HepG2 (cell line): Measurements from ENCODE around the gene USP10. TPM values are rescaled to one million over a fixed set of nuclear protein-coding genes. Genes with fewer than 3 reads are reported as not detected.

Experiments
- ERF ChIP-seq: IDR thresholded peaks from 2 replicates; pipeline ENCODE4 v1.6.1; 2018; ENCODE audit warnings: missing biosample characterization, missing genetic modification reagents
- HMGXB4 ChIP-seq, 2 experiments: sonication (generic) in 1 of 2; formaldehyde crosslinking in 1 of 2; IDR thresholded peaks; 2 replicates each; pipeline versions ENCODE4 v1.4.0 to v1.6.1; 2018 to 2020; ENCODE audit warnings: missing genetic modification reagents in 2 of 2, borderline replicate concordance in 1 of 2, low read depth in 1 of 2, mild to moderate bottlenecking in 1 of 2, missing biosample characterization in 1 of 2
- JARID2 ChIP-seq: sonication (generic); formaldehyde crosslinking; IDR thresholded peaks from 2 replicates; pipeline ENCODE4 v1.8.1; 2023; ENCODE audit warnings: missing genetic modification reagents, inconsistent platforms; ENCODE audit not compliant: insufficient replicate concordance
- PLSCR1 ChIP-seq: sonication (generic); formaldehyde crosslinking; IDR thresholded peaks from 2 replicates; pipeline ENCODE4 v1.5.0; 2020; ENCODE audit warnings: missing genetic modification reagents, mild to moderate bottlenecking, borderline replicate concordance
- PTBP1 ChIP-seq: fragments of 200-400 bp; formaldehyde crosslinking; IDR thresholded peaks from 2 replicates; pipeline ENCODE4 v1.6.1; 2018; ENCODE audit warnings: low read length, low read depth; ENCODE audit not compliant: poor library complexity, severe bottlenecking
- RFXANK ChIP-seq: IDR thresholded peaks from 2 replicates; pipeline ENCODE4 v1.6.1; 2016
- TEAD3 ChIP-seq: optimal IDR thresholded peaks from 2 replicates; pipeline ENCODE3; 2016; ENCODE audit warnings: borderline replicate concordance
- TGIF2 ChIP-seq: IDR thresholded peaks from 2 replicates; pipeline ENCODE4 v1.6.1; 2016; ENCODE audit warnings: control low read depth, missing compliant biosample characterization
- YEATS4 ChIP-seq: sonication (generic); formaldehyde crosslinking; IDR thresholded peaks from 2 replicates; pipeline ENCODE4 v1.4.0; 2020; ENCODE audit warnings: missing genetic modification reagents, borderline replicate concordance
- ZNF616 ChIP-seq: sonication (generic); formaldehyde crosslinking; IDR thresholded peaks from 2 replicates; pipeline ENCODE4 v1.5.0; 2020; ENCODE audit warnings: low read depth, mild to moderate bottlenecking, missing genetic modification reagents
- ZNF619 ChIP-seq: sonication (generic); formaldehyde crosslinking; IDR thresholded peaks from 2 replicates; pipeline ENCODE4 v1.4.0; 2020; ENCODE audit warnings: mild to moderate bottlenecking, missing genetic modification reagents
- polyA plus RNA-seq, 8 experiments: library from polyadenylated mRNA; depleted of rRNA in 3 of 8; stranded (reverse) in 7 of 8; unstranded in 1 of 8; fragments of >200 nt; fragmentation: Illumina TruSeq in 4 of 8; extraction: Trizol in 4 of 8; gene quantifications; 2 replicates each; pipeline versions ENCODE4 v1.2.1 to v1.2.3, GENCODE V29; 2011 to 2016; ENCODE audit warnings: low read depth in 4 of 8, missing spikeins in 1 of 8, mixed read lengths in 1 of 8; ENCODE audit not compliant: insufficient read depth in 1 of 8
- total RNA-seq, 5 experiments: library from RNA; depleted of rRNA; stranded (reverse); fragments of >200 nt; fragmentation: Illumina TruSeq; extraction: Trizol; gene quantifications; 2 replicates each; pipeline ENCODE4 v1.2.3, GENCODE V29; 2016; ENCODE audit warnings: low read depth in 1 of 5
- TF ChIP-seq, protein P1 (sequence below): sonication (generic); formaldehyde crosslinking; IDR thresholded peaks from 2 replicates; pipeline ENCODE4 v1.4.0; 2020; ENCODE audit warnings: mild to moderate bottlenecking, low read depth, missing genetic modification reagents
- TF ChIP-seq, protein P2 (sequence below): sonication (generic); formaldehyde crosslinking; IDR thresholded peaks from 2 replicates; pipeline ENCODE4 v1.4.0; 2020; ENCODE audit warnings: missing genetic modification reagents, mild to moderate bottlenecking, borderline replicate concordance
- TF ChIP-seq, protein P3 (sequence below): sonication (generic); formaldehyde crosslinking; IDR thresholded peaks from 2 replicates; pipeline ENCODE4 v1.4.0; 2020; ENCODE audit warnings: missing genetic modification reagents; ENCODE audit errors: not compliant biosample characterization

The USP10 gene
- total and polyA plus RNA-seq, 2 of the 13 experiments (the other 11 are each of a cell fraction or from before 2014, with no cell fraction given) = 79.1 to 122 TPM

- no peak for TF ChIP-seq PLSCR1
- TF ChIP-seq PTBP1 = no peak
- TF ChIP-seq RFXANK (CRISPR knock-in tag) = no peak
- no peak for TF ChIP-seq JARID2 (CRISPR knock-in tag)
- no peak for TF ChIP-seq TEAD3 (CRISPR knock-in tag)
- TF ChIP-seq, protein P1, sequence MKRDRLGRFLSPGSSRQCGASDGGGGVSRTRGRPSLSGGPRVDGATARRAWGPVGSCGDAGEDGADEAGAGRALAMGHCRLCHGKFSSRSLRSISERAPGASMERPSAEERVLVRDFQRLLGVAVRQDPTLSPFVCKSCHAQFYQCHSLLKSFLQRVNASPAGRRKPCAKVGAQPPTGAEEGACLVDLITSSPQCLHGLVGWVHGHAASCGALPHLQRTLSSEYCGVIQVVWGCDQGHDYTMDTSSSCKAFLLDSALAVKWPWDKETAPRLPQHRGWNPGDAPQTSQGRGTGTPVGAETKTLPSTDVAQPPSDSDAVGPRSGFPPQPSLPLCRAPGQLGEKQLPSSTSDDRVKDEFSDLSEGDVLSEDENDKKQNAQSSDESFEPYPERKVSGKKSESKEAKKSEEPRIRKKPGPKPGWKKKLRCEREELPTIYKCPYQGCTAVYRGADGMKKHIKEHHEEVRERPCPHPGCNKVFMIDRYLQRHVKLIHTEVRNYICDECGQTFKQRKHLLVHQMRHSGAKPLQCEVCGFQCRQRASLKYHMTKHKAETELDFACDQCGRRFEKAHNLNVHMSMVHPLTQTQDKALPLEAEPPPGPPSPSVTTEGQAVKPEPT (CRISPR knock-in tag) = no peak
- TF ChIP-seq, protein P2, sequence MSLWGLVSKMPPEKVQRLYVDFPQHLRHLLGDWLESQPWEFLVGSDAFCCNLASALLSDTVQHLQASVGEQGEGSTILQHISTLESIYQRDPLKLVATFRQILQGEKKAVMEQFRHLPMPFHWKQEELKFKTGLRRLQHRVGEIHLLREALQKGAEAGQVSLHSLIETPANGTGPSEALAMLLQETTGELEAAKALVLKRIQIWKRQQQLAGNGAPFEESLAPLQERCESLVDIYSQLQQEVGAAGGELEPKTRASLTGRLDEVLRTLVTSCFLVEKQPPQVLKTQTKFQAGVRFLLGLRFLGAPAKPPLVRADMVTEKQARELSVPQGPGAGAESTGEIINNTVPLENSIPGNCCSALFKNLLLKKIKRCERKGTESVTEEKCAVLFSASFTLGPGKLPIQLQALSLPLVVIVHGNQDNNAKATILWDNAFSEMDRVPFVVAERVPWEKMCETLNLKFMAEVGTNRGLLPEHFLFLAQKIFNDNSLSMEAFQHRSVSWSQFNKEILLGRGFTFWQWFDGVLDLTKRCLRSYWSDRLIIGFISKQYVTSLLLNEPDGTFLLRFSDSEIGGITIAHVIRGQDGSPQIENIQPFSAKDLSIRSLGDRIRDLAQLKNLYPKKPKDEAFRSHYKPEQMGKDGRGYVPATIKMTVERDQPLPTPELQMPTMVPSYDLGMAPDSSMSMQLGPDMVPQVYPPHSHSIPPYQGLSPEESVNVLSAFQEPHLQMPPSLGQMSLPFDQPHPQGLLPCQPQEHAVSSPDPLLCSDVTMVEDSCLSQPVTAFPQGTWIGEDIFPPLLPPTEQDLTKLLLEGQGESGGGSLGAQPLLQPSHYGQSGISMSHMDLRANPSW = no peak
- peak in 1 of 2 experiments; percentile 16; a peak in 1 of 4 replicates for TF ChIP-seq HMGXB4 (CRISPR knock-in tag; IDR thresholded peaks at IDR 0.05; ENCODE audit: borderline replicate concordance in 1 of 2, low read depth in 1 of 2)
- no peak for TF ChIP-seq ZNF619 (CRISPR knock-in tag)
- no peak for TF ChIP-seq YEATS4 (CRISPR knock-in tag)
- TF ChIP-seq, protein P3, sequence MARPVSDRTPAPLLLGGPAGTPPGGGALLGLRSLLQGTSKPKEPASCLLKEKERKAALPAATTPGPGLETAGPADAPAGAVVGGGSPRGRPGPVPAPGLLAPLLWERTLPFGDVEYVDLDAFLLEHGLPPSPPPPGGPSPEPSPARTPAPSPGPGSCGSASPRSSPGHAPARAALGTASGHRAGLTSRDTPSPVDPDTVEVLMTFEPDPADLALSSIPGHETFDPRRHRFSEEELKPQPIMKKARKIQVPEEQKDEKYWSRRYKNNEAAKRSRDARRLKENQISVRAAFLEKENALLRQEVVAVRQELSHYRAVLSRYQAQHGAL (CRISPR knock-in tag) = no peak
- 0 out of 2 replicates have a peak, but pooled peaks have one; percentile 2 for TF ChIP-seq ZNF616
- TF ChIP-seq TGIF2 = peak; percentile 53; the same call in 1 of the 2 replicates
- peak; percentile 41; the same call in 1 of the 2 replicates for TF ChIP-seq ERF (CRISPR knock-in tag)
Observed at GRCh38 chr16:84700446-84701300, 873 bp downstream of the USP10 start (continued).
